Prostate gland (tissue), 2 donors: ENCODE measurements around the gene SLC1A2. TPM values are rescaled to one million over a fixed set of nuclear protein-coding genes. Genes with fewer than 3 reads are reported as not detected.

Source experiments
- DNase-seq: peaks from one replicate; pipeline ENCODE4 v3.0.0-alpha.2; 2019; ENCODE audit warnings: low spot score
- H3K27ac ChIP-seq, 2 donors: fragments of 200-600 bp; sonication (generic); 2 replicates each; pipeline ENCODE4 v1.5.1; 2017 to 2019
- H3K27me3 ChIP-seq: fragments of 200-600 bp; sonication (generic); replicated peaks from 2 replicates; pipeline ENCODE4 v1.5.1; 2019; ENCODE audit not compliant: insufficient read depth
- H3K36me3 ChIP-seq, 2 donors: fragments of 200-600 bp; sonication (generic); 1 replicate in 1 of 2; 2 replicates in 1 of 2; pipeline versions ENCODE4 v1.5.1 to v1.8.1; 2017 to 2019
- H3K4me1 ChIP-seq: fragments of 200-600 bp; sonication (generic); replicated peaks from 2 replicates; pipeline ENCODE4 v1.5.1; 2019
- H3K4me3 ChIP-seq, 2 donors: fragments of 200-600 bp; sonication (generic); 2 replicates each; pipeline ENCODE4 v1.5.1; 2017 to 2019
- H3K9me3 ChIP-seq: fragments of 200-600 bp; sonication (generic); 2 replicates; pipeline ENCODE4 v1.5.1; 2017
- CTCF ChIP-seq, 4 experiments: fragments of 200-600 bp in 2 of 4; fragments of 450-650 bp in 2 of 4; sonication (generic) in 2 of 4; IDR thresholded peaks; 1 replicate in 3 of 4; 2 replicates in 1 of 4; pipeline ENCODE4 v1.5.1; 2016 to 2019; ENCODE audit warnings: antibody characterized with exemption in 4 of 4, mild to moderate bottlenecking in 2 of 4, moderate library complexity in 2 of 4
- POLR2A ChIP-seq: fragments of 450-650 bp; IDR thresholded peaks from one replicate; pipeline ENCODE4 v1.6.1; 2016; ENCODE audit warnings: antibody characterized with exemption, mild to moderate bottlenecking
- POLR2AphosphoS5 ChIP-seq: sonication (generic); formaldehyde crosslinking; IDR thresholded peaks from one replicate; pipeline ENCODE4 v1.6.1; 2017; ENCODE audit warnings: antibody characterized with exemption
- WGBS: methylation state at CpG from one replicate; pipeline ENCODE4 v1.1.5; 2018; 5-methylcytosine and 5-hydroxymethylcytosine counted together
- intact Hi-C: fragments of 100-400 bp; cut with DNase I; formaldehyde crosslinking; loops from one replicate; pipeline ENCODE4 v1.14.2; 2022
- total RNA-seq, 2 donors: library from RNA; depleted of rRNA; stranded (reverse); fragments of >200 nt; gene quantifications; one replicate each; pipeline ENCODE4 v1.1.0, GENCODE V29; 2016

Gene SLC1A2
- total RNA-seq, 2 donors from 2014 or later: 0.82 to 1.5 TPM

- H3K36me3 ChIP-seq: no peaks in the 10 kb centered on the region
- H3K27me3 ChIP-seq: no peaks in the 10 kb centered on the region
- TF ChIP-seq POLR2AphosphoS5 (no peak), POLR2A (no peak), CTCF (IDR thresholded peaks at IDR 0.05) (no peak)
- H3K27ac ChIP-seq: no peak overlapping the region
- H3K4me3 ChIP-seq: no peak overlapping the region
- intact Hi-C loops: no loop called here
- peaks cover 5% of the 10 kb centered on the region for H3K4me1 ChIP-seq
- no peaks in the 10 kb centered on the region for H3K9me3 ChIP-seq
- DNase-seq: no peak
Observed at GRCh38 chr11:35358391-35358790, 61.0 kb downstream of the SLC1A2 start.

GRCh38 chr11:35357923-35358322 lies 61.4 kb downstream of the SLC1A2 start:
- Histone ChIP-seq H3K4me3 (no peak overlapping the region), H3K36me3 (no peaks in the 10 kb centered on the region), H3K27me3 (no peaks in the 10 kb centered on the region), H3K4me1 (peaks cover under 1% of the 10 kb centered on the region), H3K27ac (no peak overlapping the region), H3K9me3 (no peaks in the 10 kb centered on the region)
- WGBS: 81% methylated on average over 5 of the region's 5 CpGs
- no peak for TF ChIP-seq POLR2A
- no peak for TF ChIP-seq POLR2AphosphoS5
- no peak for TF ChIP-seq CTCF (IDR thresholded peaks at IDR 0.05)
- intact Hi-C loops: no loop called here
- no peak for DNase-seq

GRCh38 chr11:35355102-35355749 lies 64.1 kb downstream of the SLC1A2 start:
- intact Hi-C loops: no loop called here
- 96% methylated on average over 5 of the region's 5 CpGs for WGBS
- H3K4me3 ChIP-seq: no peak overlapping the region
- DNase-seq: no peak
- no peak overlapping the region for H3K27ac ChIP-seq
- H3K9me3 ChIP-seq: no peaks in the 10 kb centered on the region
- TF ChIP-seq POLR2A (no peak), CTCF (IDR thresholded peaks at IDR 0.05) (no peak), POLR2AphosphoS5 (no peak)
- no peaks in the 10 kb centered on the region for H3K36me3 ChIP-seq
- no peaks in the 10 kb centered on the region for H3K4me1 ChIP-seq
- no peaks in the 10 kb centered on the region for H3K27me3 ChIP-seq

GRCh38 chr11:35354644-35355043 lies 64.7 kb downstream of the SLC1A2 start:
- H3K4me1 ChIP-seq: no peaks in the 10 kb centered on the region
- H3K36me3 ChIP-seq: no peaks in the 10 kb centered on the region
- DNase-seq: no peak
- WGBS: 96% methylated on average over 7 of the region's 7 CpGs
- intact Hi-C loops: no loop called here
- H3K27ac ChIP-seq: no peak overlapping the region
- H3K27me3 ChIP-seq: no peaks in the 10 kb centered on the region
- TF ChIP-seq POLR2A (no peak), POLR2AphosphoS5 (no peak)
- no peaks in the 10 kb centered on the region for H3K9me3 ChIP-seq
- H3K4me3 ChIP-seq: no peak overlapping the region

- Histone ChIP-seq H3K4me1 (peaks cover 3% of the 10 kb centered on the region), H3K9me3 (no peaks in the 10 kb centered on the region), H3K27ac (no peak overlapping the region), H3K4me3 (no peak overlapping the region), H3K27me3 (no peaks in the 10 kb centered on the region), H3K36me3 (no peaks in the 10 kb centered on the region)
- intact Hi-C loops: no loop called here
- WGBS: 68% methylated on average over 3 of the region's 3 CpGs
- no peak for DNase-seq
- TF ChIP-seq CTCF (IDR thresholded peaks at IDR 0.05) (no peak), POLR2A (no peak), POLR2AphosphoS5 (no peak)
Observed at GRCh38 chr11:35352077-35352888, 67.1 kb downstream of the SLC1A2 start.
